Suprapubic skin (tissue), 4 donors: ENCODE data around the gene MOB3B. TPM values are rescaled to one million over a fixed set of nuclear protein-coding genes. Genes with fewer than 3 reads are reported as not detected.
"Not testable (repeated sequence)": the region's sequence is repeated elsewhere in the genome, so short reads cannot be mapped to it uniquely, and the experiment has no call there.

ENCODE experiments used
- DNase-seq, 2 donors: peaks; one replicate each; pipeline ENCODE4 v3.0.0-alpha.2; 2019; ENCODE audit warnings: low spot score in 2 of 2
- H3K27ac ChIP-seq: fragments of 200-600 bp; sonication (generic); one replicate; pipeline ENCODE4 v1.5.1; 2019
- H3K27me3 ChIP-seq: fragments of 200-600 bp; sonication (generic); one replicate; pipeline ENCODE4 v1.5.1; 2019
- H3K36me3 ChIP-seq: fragments of 200-600 bp; sonication (generic); one replicate; pipeline ENCODE4 v1.5.1; 2019
- H3K4me1 ChIP-seq: fragments of 200-600 bp; sonication (generic); one replicate; pipeline ENCODE4 v1.5.1; 2019
- H3K4me3 ChIP-seq: fragments of 200-600 bp; sonication (generic); one replicate; pipeline ENCODE4 v1.5.1; 2019; ENCODE audit warnings: mild to moderate bottlenecking
- H3K9me3 ChIP-seq: fragments of 200-600 bp; sonication (generic); one replicate; pipeline ENCODE4 v1.5.1; 2019
- EP300 ChIP-seq: sonication (generic); formaldehyde crosslinking; IDR thresholded peaks from one replicate; pipeline ENCODE4 v1.6.1; 2017; ENCODE audit warnings: antibody characterized with exemption
- POLR2A ChIP-seq, 2 donors: fragments of 450-650 bp; IDR thresholded peaks; one replicate each; pipeline ENCODE4 v1.6.1; 2017; ENCODE audit warnings: antibody characterized with exemption in 2 of 2, mild to moderate bottlenecking in 2 of 2, moderate library complexity in 2 of 2
- POLR2AphosphoS5 ChIP-seq, 3 donors: sonication (generic); formaldehyde crosslinking; IDR thresholded peaks; one replicate each; pipeline ENCODE4 v1.6.1; 2017; ENCODE audit warnings: antibody characterized with exemption in 3 of 3
- WGBS: methylation state at CpG from one replicate; pipeline ENCODE4 v1.1.5; 2018; 5-methylcytosine and 5-hydroxymethylcytosine counted together
- total RNA-seq, 4 donors: library from RNA; depleted of rRNA; stranded (reverse); fragments of >200 nt; gene quantifications; one replicate each; pipeline ENCODE4 v1.1.0, GENCODE V29; 2016
- TF ChIP-seq, protein P1 (sequence below), 2 donors: fragments of 200-600 bp in 1 of 2; fragments of 450-650 bp in 1 of 2; sonication (generic) in 1 of 2; IDR thresholded peaks; one replicate each; pipeline ENCODE4 v1.5.1; 2016 to 2019; ENCODE audit warnings: antibody characterized with exemption in 2 of 2, mild to moderate bottlenecking in 1 of 2, moderate library complexity in 1 of 2

MOB3B gene
- total RNA-seq, 4 donors from 2014 or later, result 8.2 to 21.5 (median 10.9) TPM

- Histone ChIP-seq H3K27me3 (no peaks in the 10 kb centered on the region), H3K4me1 (peaks cover 12% of the 10 kb centered on the region), H3K36me3 (peaks cover 12% of the 10 kb centered on the region), H3K4me3 (no peak overlapping the region), H3K9me3 (no peaks in the 10 kb centered on the region), H3K27ac (no peak overlapping the region)
- no peak for DNase-seq
- no peak for TF ChIP-seq POLR2AphosphoS5 (IDR thresholded peaks at IDR 0.05)
- TF ChIP-seq POLR2A (IDR thresholded peaks at IDR 0.05), result no peak
- WGBS, result 57% methylated on average over 3 of the region's 3 CpGs
These were observed 78.3 kb downstream of the MOB3B start for GRCh38 chr9:27451207-27451797.

- H3K36me3 ChIP-seq, result peaks cover 12% of the 10 kb centered on the region
- TF ChIP-seq POLR2AphosphoS5 (IDR thresholded peaks at IDR 0.05), result no peak
- TF ChIP-seq, protein P1, sequence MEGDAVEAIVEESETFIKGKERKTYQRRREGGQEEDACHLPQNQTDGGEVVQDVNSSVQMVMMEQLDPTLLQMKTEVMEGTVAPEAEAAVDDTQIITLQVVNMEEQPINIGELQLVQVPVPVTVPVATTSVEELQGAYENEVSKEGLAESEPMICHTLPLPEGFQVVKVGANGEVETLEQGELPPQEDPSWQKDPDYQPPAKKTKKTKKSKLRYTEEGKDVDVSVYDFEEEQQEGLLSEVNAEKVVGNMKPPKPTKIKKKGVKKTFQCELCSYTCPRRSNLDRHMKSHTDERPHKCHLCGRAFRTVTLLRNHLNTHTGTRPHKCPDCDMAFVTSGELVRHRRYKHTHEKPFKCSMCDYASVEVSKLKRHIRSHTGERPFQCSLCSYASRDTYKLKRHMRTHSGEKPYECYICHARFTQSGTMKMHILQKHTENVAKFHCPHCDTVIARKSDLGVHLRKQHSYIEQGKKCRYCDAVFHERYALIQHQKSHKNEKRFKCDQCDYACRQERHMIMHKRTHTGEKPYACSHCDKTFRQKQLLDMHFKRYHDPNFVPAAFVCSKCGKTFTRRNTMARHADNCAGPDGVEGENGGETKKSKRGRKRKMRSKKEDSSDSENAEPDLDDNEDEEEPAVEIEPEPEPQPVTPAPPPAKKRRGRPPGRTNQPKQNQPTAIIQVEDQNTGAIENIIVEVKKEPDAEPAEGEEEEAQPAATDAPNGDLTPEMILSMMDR (IDR thresholded peaks at IDR 0.05), result no peak
- no peak for TF ChIP-seq EP300
- TF ChIP-seq POLR2A (IDR thresholded peaks at IDR 0.05), result no peak
- H3K4me1 ChIP-seq, result peaks cover 12% of the 10 kb centered on the region
- DNase-seq, result no peak
- no peaks in the 10 kb centered on the region for H3K9me3 ChIP-seq
- H3K27ac ChIP-seq, result no peak overlapping the region
- H3K27me3 ChIP-seq, result no peaks in the 10 kb centered on the region
- no peak overlapping the region for H3K4me3 ChIP-seq
These were observed 78.9 kb downstream of the MOB3B start for GRCh38 chr9:27450752-27451151.

DNA sequence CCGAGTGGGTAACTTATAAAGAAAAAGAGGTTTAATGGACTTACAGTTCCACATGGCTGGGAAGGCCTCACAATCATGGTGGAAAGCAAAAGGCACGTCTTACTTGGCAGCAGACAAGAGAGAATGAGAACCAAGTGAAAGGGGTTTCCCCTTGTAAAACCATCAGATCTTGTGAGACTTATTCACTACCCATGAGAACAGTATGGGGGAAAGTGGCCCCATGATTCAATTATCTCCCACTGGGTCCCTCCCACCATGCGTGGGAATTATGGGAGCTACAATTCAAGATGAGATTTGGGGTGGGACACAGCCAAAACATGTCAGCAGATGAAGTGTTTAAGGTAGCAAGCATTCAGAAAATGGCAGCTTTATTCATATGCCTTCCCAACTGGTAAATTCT lies 81.3 kb downstream of the MOB3B start:
- 84% methylated on average over 3 of the region's 3 CpGs for WGBS
- H3K9me3 ChIP-seq, result not testable (repeated sequence)

GRCh38 chr9:27447031-27447683 lies 82.5 kb downstream of the MOB3B start:
- Histone ChIP-seq H3K4me3 (no peak overlapping the region), H3K9me3 (no peaks in the 10 kb centered on the region), H3K4me1 (peaks cover 2% of the 10 kb centered on the region), H3K27me3 (no peaks in the 10 kb centered on the region), H3K27ac (no peak overlapping the region), H3K36me3 (no peaks in the 10 kb centered on the region)
- 67% methylated on average over 5 of the region's 5 CpGs for WGBS
- DNase-seq, result no peak
- TF ChIP-seq POLR2AphosphoS5 (IDR thresholded peaks at IDR 0.05) (no peak), POLR2A (IDR thresholded peaks at IDR 0.05) (no peak), EP300 (no peak)
- TF ChIP-seq, protein P1 (IDR thresholded peaks at IDR 0.05), result no peak

More for the DNA sequence above, 81.3 kb downstream of the MOB3B start:
- H3K36me3 ChIP-seq, DNase-seq, H3K27ac ChIP-seq, H3K4me3 ChIP-seq, H3K4me1 ChIP-seq, H3K27me3 ChIP-seq: not testable (repeated sequence)

- Histone ChIP-seq H3K27ac (no peak overlapping the region), H3K9me3 (no peaks in the 10 kb centered on the region), H3K27me3 (no peaks in the 10 kb centered on the region), H3K36me3 (no peaks in the 10 kb centered on the region), H3K4me3 (no peak overlapping the region), H3K4me1 (peaks cover 2% of the 10 kb centered on the region)
- no peak for DNase-seq
- 75% methylated on average over 6 of the region's 6 CpGs for WGBS
- TF ChIP-seq, protein P1 (IDR thresholded peaks at IDR 0.05), result no peak
- TF ChIP-seq POLR2AphosphoS5 (IDR thresholded peaks at IDR 0.05) (no peak), EP300 (no peak), POLR2A (IDR thresholded peaks at IDR 0.05) (no peak)
These were observed 83.9 kb downstream of the MOB3B start for GRCh38 chr9:27445688-27446087.

DNA sequence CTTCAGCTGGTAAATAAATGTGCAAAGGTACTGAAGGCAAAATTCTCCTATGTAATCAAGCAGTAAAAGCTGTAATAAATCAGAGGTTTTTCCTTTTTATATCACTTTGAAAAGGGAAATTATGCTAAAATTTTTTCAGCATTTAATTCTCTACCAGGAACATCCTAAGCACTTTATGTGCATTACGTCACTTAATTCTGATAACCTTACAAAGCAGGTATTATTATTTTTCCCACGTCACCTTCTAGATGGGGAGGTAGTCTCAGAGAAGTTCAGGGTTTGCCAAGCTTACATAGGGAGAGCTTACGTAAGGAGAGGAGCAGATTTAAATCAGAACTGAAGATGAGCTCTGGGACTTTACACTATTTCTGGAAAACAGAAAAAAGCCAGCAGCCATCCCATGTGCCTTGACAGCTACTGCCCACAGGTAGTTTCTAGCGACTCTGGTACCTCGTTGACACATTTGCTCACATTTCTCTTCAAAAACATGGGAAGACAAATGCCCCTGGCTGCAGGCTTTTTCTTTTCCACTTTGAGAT lies 84.5 kb downstream of the MOB3B start:
- no peaks in the 10 kb centered on the region for H3K27me3 ChIP-seq
- WGBS, result 88% methylated on average over 5 of the region's 5 CpGs
- no peaks in the 10 kb centered on the region for H3K9me3 ChIP-seq
- peaks cover 2% of the 10 kb centered on the region for H3K4me1 ChIP-seq
- DNase-seq, result no peak
- TF ChIP-seq, protein P1 (IDR thresholded peaks at IDR 0.05), result no peak
- TF ChIP-seq POLR2A (IDR thresholded peaks at IDR 0.05) (no peak), EP300 (no peak), POLR2AphosphoS5 (IDR thresholded peaks at IDR 0.05) (no peak)
- no peak overlapping the region for H3K4me3 ChIP-seq
- H3K36me3 ChIP-seq, result no peaks in the 10 kb centered on the region
- no peak overlapping the region for H3K27ac ChIP-seq
